SU-DHL-6 (cell line): ENCODE measurements around the gene SLC12A8.

Source experiments
- CTCF ChIP-seq: fragments of 200-600 bp; sonication (generic); IDR thresholded peaks from one replicate; pipeline ENCODE4 v1.5.1; 2017; ENCODE audit warnings: antibody characterized with exemption, mild to moderate bottlenecking, low read length, moderate library complexity; ENCODE audit not compliant: insufficient read depth, poor library complexity, severe bottlenecking
- EZH2phosphoT487 ChIP-seq: fragments of 200-600 bp; sonication (generic), shearing (Covaris generic); conservative IDR thresholded peaks from 2 replicates; pipeline ENCODE4 v1.6.1; 2018; ENCODE audit warnings: mild to moderate bottlenecking, antibody characterized with exemption, low read length, moderate library complexity, mixed read lengths

- TF ChIP-seq CTCF (no peak), EZH2phosphoT487 (no peak)
These were observed 88.9 kb downstream of the SLC12A8 start for GRCh38 chr3:125123451-125124305.
